H1 (cell line): ENCODE measurements around the gene P3H3. TPM values are rescaled to one million over a fixed set of nuclear protein-coding genes. Genes with fewer than 3 reads are reported as not detected.

Experiments used
- CEBPB ChIP-seq: IDR thresholded peaks from 2 replicates; pipeline ENCODE4 v1.6.1; 2012; ENCODE audit warnings: low read depth, low read length
- CHD2 ChIP-seq: IDR thresholded peaks from 2 replicates; pipeline ENCODE4 v1.6.1; 2012; ENCODE audit warnings: low read length, improper control_type of control experiment
- CREB1 ChIP-seq: IDR thresholded peaks from 2 replicates; pipeline ENCODE4 v1.6.1; 2012; ENCODE audit warnings: inconsistent platforms
- GTF2F1 ChIP-seq: IDR thresholded peaks from 2 replicates; pipeline ENCODE4 v1.6.1; 2012; ENCODE audit warnings: low read depth, low read length, improper control_type of control experiment, borderline replicate concordance
- HDAC2 ChIP-seq, 2 experiments: fragments of 300-600 bp in 1 of 2; sonication (generic) in 1 of 2; IDR thresholded peaks; 2 replicates each; pipeline ENCODE4 v1.6.1; 2011 to 2012; ENCODE audit warnings: low read depth in 2 of 2, low read length in 2 of 2, mild to moderate bottlenecking in 2 of 2, moderate library complexity in 2 of 2, borderline replicate concordance in 1 of 2, inconsistent platforms in 1 of 2
- KDM5A ChIP-seq: fragments of 200-600 bp; IDR thresholded peaks from 2 replicates; pipeline ENCODE4 v1.7.1; 2012; ENCODE audit warnings: mild to moderate bottlenecking, low read length, inconsistent platforms, mixed read lengths
- RNF2 ChIP-seq: fragments of 200-900, 300-1000 bp; sonication (generic); IDR thresholded peaks from 2 replicates; pipeline ENCODE4 v1.7.1; 2016; ENCODE audit warnings: borderline replicate concordance, low read depth, mild to moderate bottlenecking, antibody characterized with exemption, low read length; ENCODE audit not compliant: poor library complexity, severe bottlenecking; ENCODE audit errors: missing control alignments
- SP2 ChIP-seq: IDR thresholded peaks from 2 replicates; pipeline ENCODE4 v1.6.1; 2012; ENCODE audit warnings: mild to moderate bottlenecking, low read length, inconsistent platforms
- SP4 ChIP-seq: IDR thresholded peaks from 2 replicates; pipeline ENCODE4 v1.6.1; 2012; ENCODE audit warnings: low read length, inconsistent platforms
- polyA plus RNA-seq, 7 experiments: library from polyadenylated mRNA; depleted of rRNA in 3 of 7; stranded (reverse) in 5 of 7; unstranded in 2 of 7; fragments of >200 nt in 5 of 7; fragments of 200-250 nt in 2 of 7; gene quantifications; 1 replicate in 5 of 7; 2 replicates in 1 of 7; 4 replicates in 1 of 7; pipeline versions ENCODE4 v1.2.1 to v1.2.3, GENCODE V29; 2011 to 2013; ENCODE audit warnings: missing spikeins in 2 of 7, mixed read lengths in 2 of 7
- total RNA-seq: library from RNA; stranded (reverse); fragmentation: NEBNext Ultra II Directional; extraction: Animal tissue kit (Norgen Biotek cat#: 25700); gene quantifications from 2 replicates; pipeline ENCODE4 v1.2.1, GENCODE V29; 2021

The P3H3 gene
- total and polyA plus RNA-seq, 2 of the 8 experiments (the other 6 are each of a cell fraction or from before 2014, with no cell fraction given): 22.9 to 43.5 TPM

DNA sequence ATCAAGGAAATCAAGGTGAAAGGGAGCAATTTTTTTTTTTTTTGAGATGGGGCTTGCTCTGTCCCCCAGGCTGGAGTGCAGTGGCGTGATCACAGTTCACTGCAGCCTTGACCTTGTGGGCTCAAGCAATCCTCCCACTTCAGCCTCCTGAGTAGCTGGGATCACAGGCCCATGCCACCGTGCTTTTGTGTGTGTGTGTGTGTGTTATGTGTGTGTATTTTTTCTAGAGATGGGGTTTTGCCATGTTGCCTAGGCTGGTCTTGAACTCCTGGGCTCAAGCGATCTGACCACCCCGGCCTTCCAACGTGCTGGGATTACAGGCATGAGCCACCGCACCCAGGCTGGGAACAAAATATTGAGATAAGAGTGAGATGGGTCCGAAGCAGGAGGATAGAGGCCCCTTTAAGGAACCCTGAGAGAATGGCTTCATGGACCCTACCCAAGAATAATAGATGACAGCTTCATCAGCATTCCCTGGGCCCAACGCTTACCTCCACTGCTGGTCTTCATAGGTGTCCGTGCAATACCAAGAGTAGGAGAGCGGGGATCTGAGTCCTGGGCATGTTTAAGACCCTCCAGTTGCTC lies 21.9 kb downstream of the P3H3 start (continued):
- no peak for TF ChIP-seq HDAC2 (IDR thresholded peaks at IDR 0.05; ENCODE audit: borderline replicate concordance in 1 of 2, low read depth in 2 of 2, low read length in 2 of 2)
- TF ChIP-seq SP2: no peak
- TF ChIP-seq RNF2: no peak
- TF ChIP-seq CEBPB: no peak
- no peak for TF ChIP-seq GTF2F1
- TF ChIP-seq KDM5A: no peak
- TF ChIP-seq CREB1: no peak
- TF ChIP-seq CHD2: no peak
- TF ChIP-seq SP4: no peak
